Astrocyte (in vitro differentiated cells and primary cell): Measurements from ENCODE around the gene CLIC1.

Experiments
- EZH2 ChIP-seq: IDR thresholded peaks from 2 replicates; pipeline ENCODE4 v1.6.1; 2012; ENCODE audit warnings: mild to moderate bottlenecking, low read length, inconsistent platforms; ENCODE audit not compliant: insufficient read depth
- TF ChIP-seq, protein P1 (sequence below): IDR thresholded peaks from 2 replicates; pipeline ENCODE4 v1.5.1; 2011; ENCODE audit warnings: low read depth, mild to moderate bottlenecking, inconsistent platforms, low read length, moderate library complexity; ENCODE audit not compliant: insufficient read depth

- TF ChIP-seq, protein P1, sequence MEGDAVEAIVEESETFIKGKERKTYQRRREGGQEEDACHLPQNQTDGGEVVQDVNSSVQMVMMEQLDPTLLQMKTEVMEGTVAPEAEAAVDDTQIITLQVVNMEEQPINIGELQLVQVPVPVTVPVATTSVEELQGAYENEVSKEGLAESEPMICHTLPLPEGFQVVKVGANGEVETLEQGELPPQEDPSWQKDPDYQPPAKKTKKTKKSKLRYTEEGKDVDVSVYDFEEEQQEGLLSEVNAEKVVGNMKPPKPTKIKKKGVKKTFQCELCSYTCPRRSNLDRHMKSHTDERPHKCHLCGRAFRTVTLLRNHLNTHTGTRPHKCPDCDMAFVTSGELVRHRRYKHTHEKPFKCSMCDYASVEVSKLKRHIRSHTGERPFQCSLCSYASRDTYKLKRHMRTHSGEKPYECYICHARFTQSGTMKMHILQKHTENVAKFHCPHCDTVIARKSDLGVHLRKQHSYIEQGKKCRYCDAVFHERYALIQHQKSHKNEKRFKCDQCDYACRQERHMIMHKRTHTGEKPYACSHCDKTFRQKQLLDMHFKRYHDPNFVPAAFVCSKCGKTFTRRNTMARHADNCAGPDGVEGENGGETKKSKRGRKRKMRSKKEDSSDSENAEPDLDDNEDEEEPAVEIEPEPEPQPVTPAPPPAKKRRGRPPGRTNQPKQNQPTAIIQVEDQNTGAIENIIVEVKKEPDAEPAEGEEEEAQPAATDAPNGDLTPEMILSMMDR, result no peak
- TF ChIP-seq EZH2, result no peak
Observed at GRCh38 chr6:31701666-31702404, 34.5 kb downstream of the CLIC1 start.
